H9 (cell line): ENCODE results near the gene PAPOLG. TPM values are rescaled to one million over a fixed set of nuclear protein-coding genes. Genes with fewer than 3 reads are reported as not detected.

Source experiments
- DNase-seq: peaks from one replicate; pipeline ENCODE4 v3.0.0-alpha.2; 2017
- H2AFZ ChIP-seq: one replicate; pipeline ENCODE4 v1.6.1; 2013; ENCODE audit warnings: mild to moderate bottlenecking, low read length, control low read depth, moderate library complexity
- H2AK5ac ChIP-seq: 2 replicates; pipeline ENCODE4 v1.6.1; 2013; ENCODE audit warnings: low read length, control low read depth, mixed read lengths; ENCODE audit not compliant: insufficient read length
- H2BK120ac ChIP-seq: one replicate; pipeline ENCODE4 v1.6.1; 2013; ENCODE audit warnings: low read depth, mild to moderate bottlenecking, low read length, control low read depth, inconsistent platforms; ENCODE audit not compliant: poor library complexity, severe bottlenecking
- H2BK12ac ChIP-seq: 2 replicates; pipeline ENCODE4 v1.6.1; 2013; ENCODE audit warnings: low read length, control low read depth, mixed read lengths, low read depth; ENCODE audit not compliant: insufficient read length
- H2BK15ac ChIP-seq: 2 replicates; pipeline ENCODE4 v1.6.1; 2013; ENCODE audit warnings: low read depth, low read length, control low read depth
- H2BK20ac ChIP-seq: one replicate; pipeline ENCODE4 v1.6.1; 2013; ENCODE audit warnings: low read depth, mild to moderate bottlenecking, low read length, control low read depth, inconsistent platforms; ENCODE audit not compliant: poor library complexity, severe bottlenecking
- H2BK5ac ChIP-seq: 2 replicates; pipeline ENCODE4 v1.6.1; 2013; ENCODE audit warnings: low read length, control low read depth, mixed read lengths; ENCODE audit not compliant: insufficient read length
- H3K14ac ChIP-seq: 2 replicates; pipeline ENCODE4 v1.6.1; 2013; ENCODE audit warnings: low read length, control low read depth; ENCODE audit not compliant: insufficient read depth
- H3K18ac ChIP-seq: 2 replicates; pipeline ENCODE4 v1.6.1; 2013; ENCODE audit warnings: low read depth, mild to moderate bottlenecking, mixed read lengths, low read length, control low read depth; ENCODE audit not compliant: insufficient read length
- H3K23ac ChIP-seq: 2 replicates; pipeline ENCODE4 v1.6.1; 2013; ENCODE audit warnings: low read length, control low read depth, mixed read lengths, low read depth; ENCODE audit not compliant: insufficient read length
- H3K23me2 ChIP-seq: 2 replicates; pipeline ENCODE4 v1.6.1; 2013; ENCODE audit warnings: low read depth, mild to moderate bottlenecking, mixed read lengths, low read length, control low read depth; ENCODE audit not compliant: insufficient read length, poor library complexity, severe bottlenecking
- H3K27ac ChIP-seq: 2 replicates; pipeline ENCODE4 v1.5.1; 2013; ENCODE audit warnings: low read length, control low read depth, mixed read lengths, low read depth; ENCODE audit not compliant: insufficient read length
- H3K27me3 ChIP-seq: 2 replicates; pipeline ENCODE4 v1.6.1; 2013; ENCODE audit warnings: low read length, control low read depth, inconsistent platforms; ENCODE audit not compliant: insufficient read depth
- H3K4ac ChIP-seq: 2 replicates; pipeline ENCODE4 v1.6.1; 2013; ENCODE audit warnings: low read depth, mild to moderate bottlenecking, control low read depth, inconsistent platforms, low read length, moderate library complexity
- H3K4me1 ChIP-seq: 2 replicates; pipeline ENCODE4 v1.6.1; 2013; ENCODE audit warnings: low read length, control low read depth, inconsistent platforms; ENCODE audit not compliant: insufficient read depth
- H3K4me2 ChIP-seq: 2 replicates; pipeline ENCODE4 v1.6.1; 2013; ENCODE audit warnings: low read length, control low read depth, mixed read lengths; ENCODE audit not compliant: insufficient read length, insufficient read depth
- H3K56ac ChIP-seq: 2 replicates; pipeline ENCODE4 v1.6.1; 2013; ENCODE audit warnings: low read depth, mild to moderate bottlenecking, mixed read lengths, low read length, control low read depth; ENCODE audit not compliant: insufficient read length
- H3K79me1 ChIP-seq: 2 replicates; pipeline ENCODE4 v1.6.1; 2013; ENCODE audit warnings: low read depth, mild to moderate bottlenecking, moderate library complexity, low read length, control low read depth, inconsistent platforms; ENCODE audit not compliant: insufficient read depth, poor library complexity, severe bottlenecking
- H3K79me2 ChIP-seq: 2 replicates; pipeline ENCODE4 v1.6.1; 2013; ENCODE audit warnings: low read length, control low read depth, inconsistent platforms; ENCODE audit not compliant: insufficient read depth
- H3K9ac ChIP-seq: 2 replicates; pipeline ENCODE4 v1.6.1; 2013; ENCODE audit warnings: low read length, control low read depth, mixed read lengths; ENCODE audit not compliant: insufficient read length; ENCODE audit errors: extremely low read depth
- H3K9me3 ChIP-seq: one replicate; pipeline ENCODE4 v1.6.1; 2013; ENCODE audit warnings: low read depth, low read length, inconsistent platforms; ENCODE audit not compliant: control insufficient read depth
- H3T11ph ChIP-seq: one replicate; pipeline ENCODE4 v1.6.1; 2013; ENCODE audit warnings: mild to moderate bottlenecking, low read length, control low read depth, inconsistent platforms
- H4K20me1 ChIP-seq: one replicate; pipeline ENCODE4 v1.6.1; 2013; ENCODE audit not compliant: control insufficient read depth, insufficient read length, insufficient read depth
- H4K5ac ChIP-seq: 2 replicates; pipeline ENCODE4 v1.6.1; 2013; ENCODE audit warnings: low read depth, mild to moderate bottlenecking, mixed read lengths, low read length, control low read depth; ENCODE audit not compliant: insufficient read length
- H4K8ac ChIP-seq: replicated peaks from 2 replicates; pipeline ENCODE4 v1.6.1; 2013; ENCODE audit warnings: low read length, control low read depth, mixed read lengths, low read depth; ENCODE audit not compliant: insufficient read length
- H4K91ac ChIP-seq: 2 replicates; pipeline ENCODE4 v1.6.1; 2013; ENCODE audit warnings: low read depth, mild to moderate bottlenecking, moderate library complexity, mixed read lengths, low read length, control low read depth; ENCODE audit not compliant: insufficient read length
- H3K27ac Mint-ChIP-seq, 3 experiments: 2 replicates in 2 of 3; 3 replicates in 1 of 3; pipeline ENCODE4 v1.8.0; 2020 to 2021; ENCODE audit warnings: mixed read lengths in 3 of 3, mild to moderate bottlenecking in 1 of 3, moderate library complexity in 1 of 3
- H3K27me3 Mint-ChIP-seq: 2 replicates; pipeline ENCODE4 v1.8.0; 2021; ENCODE audit warnings: low read depth, mild to moderate bottlenecking, moderate library complexity, mixed read lengths
- H3K36me3 Mint-ChIP-seq, 3 experiments: 2 replicates in 2 of 3; 3 replicates in 1 of 3; pipeline ENCODE4 v1.8.0; 2020 to 2021; ENCODE audit warnings: low read depth in 3 of 3, mixed read lengths in 3 of 3; ENCODE audit not compliant: insufficient read depth in 1 of 3
- H3K4me1 Mint-ChIP-seq, 2 experiments: 2 replicates each; pipeline ENCODE4 v1.8.0; 2020; ENCODE audit warnings: mixed read lengths in 2 of 2
- H3K4me3 Mint-ChIP-seq, 2 experiments: 2 replicates in 1 of 2; 3 replicates in 1 of 2; pipeline ENCODE4 v1.8.0; 2020 to 2021; ENCODE audit warnings: mild to moderate bottlenecking in 2 of 2, mixed read lengths in 2 of 2, moderate library complexity in 1 of 2
- H3K9me3 Mint-ChIP-seq, 2 experiments: 2 replicates in 1 of 2; 3 replicates in 1 of 2; pipeline ENCODE4 v1.8.0; 2020; ENCODE audit warnings: mild to moderate bottlenecking in 2 of 2, mixed read lengths in 2 of 2, moderate library complexity in 1 of 2
- WGBS: extraction: QIAGEN DNeasy Blood & Tissue Kit; methylation state at CpG from one replicate; pipeline ENCODE4 v1.1.7; 2013; ENCODE audit warnings: missing lambda C conversion rate, low lambda C conversion rate, mixed read lengths; ENCODE audit not compliant: insufficient read length; ENCODE audit errors: extremely low coverage; 5-methylcytosine and 5-hydroxymethylcytosine counted together
- total RNA-seq: library from RNA; stranded (reverse); gene quantifications from 2 replicates; pipeline ENCODE4 v1.2.1, GENCODE V29; 2021
- TF ChIP-seq, protein P1 (sequence below): fragments of 200-600 bp; sonication (generic); conservative IDR thresholded peaks from 3 replicates; pipeline ENCODE4 v1.8.0; 2021; ENCODE audit warnings: antibody characterized with exemption, mild to moderate bottlenecking

Gene PAPOLG
- total RNA-seq, 1 experiment from 2014 or later, result 19.2 TPM

GRCh38 chr2:60708630-60709320, 47.3 kb upstream of the PAPOLG start:
- no peak overlapping the region for H2BK5ac ChIP-seq
- Mint-ChIP-seq H3K27ac (no peak overlapping the region), H3K4me3 (no peak overlapping the region), H3K27me3 (no peaks in the 10 kb centered on the region; the same call in 1 of the 2 replicates), H3K4me1 (peaks cover 9 to 13% of the 10 kb centered on the region in 2 experiments), H3K36me3 (no peaks in the 10 kb centered on the region), H3K9me3 (no peaks in the 10 kb centered on the region; a peak in 1 of 5 replicates)
- H3K4me2 ChIP-seq, result no peak overlapping the region
- no peak overlapping the region for H4K5ac ChIP-seq
- H3K4me1 ChIP-seq, result no peaks in the 10 kb centered on the region
- H2AK5ac ChIP-seq, result no peak overlapping the region
- H3K56ac ChIP-seq, result no peak overlapping the region
- H3T11ph ChIP-seq, result no peak overlapping the region
- DNase-seq, result no peak
- H2AFZ ChIP-seq, result no peak overlapping the region
- no peak overlapping the region for H2BK12ac ChIP-seq
- no peaks in the 10 kb centered on the region for H3K23me2 ChIP-seq
- WGBS, result no CpG with 5 or more reads among the region's 7 CpGs
- no peak overlapping the region for H3K18ac ChIP-seq
- H2BK20ac ChIP-seq, result no peak overlapping the region
- no peaks in the 10 kb centered on the region; the same call in 1 of the 2 replicates for H3K79me2 ChIP-seq
- H3K23ac ChIP-seq, result no peak overlapping the region
- H3K9me3 ChIP-seq, result no peaks in the 10 kb centered on the region
- H3K27ac ChIP-seq, result no peak overlapping the region
- H2BK120ac ChIP-seq, result no peak overlapping the region
- H4K8ac ChIP-seq, result no peak overlapping the region
- no peak overlapping the region for H4K91ac ChIP-seq
- TF ChIP-seq, protein P1, sequence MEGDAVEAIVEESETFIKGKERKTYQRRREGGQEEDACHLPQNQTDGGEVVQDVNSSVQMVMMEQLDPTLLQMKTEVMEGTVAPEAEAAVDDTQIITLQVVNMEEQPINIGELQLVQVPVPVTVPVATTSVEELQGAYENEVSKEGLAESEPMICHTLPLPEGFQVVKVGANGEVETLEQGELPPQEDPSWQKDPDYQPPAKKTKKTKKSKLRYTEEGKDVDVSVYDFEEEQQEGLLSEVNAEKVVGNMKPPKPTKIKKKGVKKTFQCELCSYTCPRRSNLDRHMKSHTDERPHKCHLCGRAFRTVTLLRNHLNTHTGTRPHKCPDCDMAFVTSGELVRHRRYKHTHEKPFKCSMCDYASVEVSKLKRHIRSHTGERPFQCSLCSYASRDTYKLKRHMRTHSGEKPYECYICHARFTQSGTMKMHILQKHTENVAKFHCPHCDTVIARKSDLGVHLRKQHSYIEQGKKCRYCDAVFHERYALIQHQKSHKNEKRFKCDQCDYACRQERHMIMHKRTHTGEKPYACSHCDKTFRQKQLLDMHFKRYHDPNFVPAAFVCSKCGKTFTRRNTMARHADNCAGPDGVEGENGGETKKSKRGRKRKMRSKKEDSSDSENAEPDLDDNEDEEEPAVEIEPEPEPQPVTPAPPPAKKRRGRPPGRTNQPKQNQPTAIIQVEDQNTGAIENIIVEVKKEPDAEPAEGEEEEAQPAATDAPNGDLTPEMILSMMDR, result no peak
- H4K20me1 ChIP-seq, result no peaks in the 10 kb centered on the region
- no peak overlapping the region for H2BK15ac ChIP-seq
- H3K14ac ChIP-seq, result no peak overlapping the region
- no peak overlapping the region for H3K4ac ChIP-seq
- no peaks in the 10 kb centered on the region for H3K27me3 ChIP-seq
- no peak overlapping the region for H3K9ac ChIP-seq
- no peaks in the 10 kb centered on the region for H3K79me1 ChIP-seq
